OCI-LY1 (cell line): ENCODE measurements around the gene PKNOX2.

ENCODE experiments used
- H2AFZ ChIP-seq: fragments of 200-600 bp; sonication (generic), shearing (Covaris generic); 2 replicates; pipeline ENCODE4 v1.6.0; 2014; ENCODE audit warnings: antibody characterized with exemption, mild to moderate bottlenecking, low read length
- H3F3A ChIP-seq: fragments of 200-600 bp; sonication (generic), shearing (Covaris generic); 2 replicates; pipeline ENCODE4 v1.6.0; 2014; ENCODE audit warnings: mild to moderate bottlenecking, antibody characterized with exemption, low read length, moderate library complexity; ENCODE audit not compliant: insufficient read depth
- H3K27ac ChIP-seq: fragments of 200-600 bp; sonication (generic); 2 replicates; pipeline ENCODE4 v1.5.1; 2014; ENCODE audit warnings: low read length, mixed run types, mild to moderate bottlenecking, low read depth; ENCODE audit not compliant: poor library complexity, severe bottlenecking
- H3K27me3 ChIP-seq: fragments of 200-600 bp; sonication (generic); 2 replicates; pipeline ENCODE4 v1.6.0; 2014; ENCODE audit warnings: antibody characterized with exemption, mild to moderate bottlenecking, low read length, moderate library complexity; ENCODE audit not compliant: insufficient read depth
- H3K36me3 ChIP-seq: fragments of 200-600 bp; sonication (generic); 2 replicates; pipeline ENCODE4 v1.6.1; 2014; ENCODE audit warnings: mild to moderate bottlenecking, antibody characterized with exemption, low read length, moderate library complexity, mixed read lengths; ENCODE audit not compliant: insufficient read depth
- H3K4me1 ChIP-seq: fragments of 200-600 bp; sonication (generic); 2 replicates; pipeline ENCODE4 v1.5.1; 2014; ENCODE audit warnings: mild to moderate bottlenecking, low read length, moderate library complexity; ENCODE audit not compliant: insufficient read depth, severe bottlenecking
- H3K4me2 ChIP-seq: fragments of 200-600 bp; sonication (generic), shearing (Covaris generic); 2 replicates; pipeline ENCODE4 v1.6.1; 2014; ENCODE audit warnings: low read length
- H3K4me3 ChIP-seq: fragments of 200-600 bp; sonication (generic); 2 replicates; pipeline ENCODE4 v1.5.1; 2014; ENCODE audit warnings: low read length, low read depth, mild to moderate bottlenecking, mixed read lengths; ENCODE audit not compliant: poor library complexity, severe bottlenecking
- H3K79me2 ChIP-seq: fragments of 200-600 bp; shearing (Covaris generic); 2 replicates; pipeline ENCODE4 v1.6.1; 2016; ENCODE audit warnings: mixed run types, low read length, mixed read lengths; ENCODE audit not compliant: insufficient read depth
- H3K9ac ChIP-seq: fragments of 200-600 bp; sonication (generic), shearing (Covaris generic); 2 replicates; pipeline ENCODE4 v1.6.1; 2014; ENCODE audit warnings: mild to moderate bottlenecking, low read length, mixed read lengths
- H3K9me2 ChIP-seq: fragments of 200-600 bp; sonication (generic), shearing (Covaris generic); 2 replicates; pipeline ENCODE4 v1.6.1; 2014; ENCODE audit warnings: low read depth, mild to moderate bottlenecking, low read length, mixed read lengths
- H3K9me3 ChIP-seq: fragments of 200-600 bp; shearing (Covaris generic); 2 replicates; pipeline ENCODE4 v1.6.1; 2014; ENCODE audit warnings: low read length, mixed read lengths
- H4K20me1 ChIP-seq: fragments of 200-600 bp; sonication (generic), shearing (Covaris generic); 2 replicates; pipeline ENCODE4 v1.6.0; 2016; ENCODE audit warnings: mild to moderate bottlenecking, low read length; ENCODE audit not compliant: insufficient read depth
- CTCF ChIP-seq: fragments of 200-600 bp; sonication (generic), shearing (Covaris generic); IDR thresholded peaks from 2 replicates; pipeline ENCODE4 v1.5.1; 2017; ENCODE audit warnings: mild to moderate bottlenecking, antibody characterized with exemption, low read length, moderate library complexity, mixed read lengths
- EZH2 ChIP-seq: fragments of 200-600 bp; sonication (generic), shearing (Covaris generic); IDR thresholded peaks from 2 replicates; pipeline ENCODE4 v1.8.0; 2017; ENCODE audit warnings: borderline replicate concordance, mixed run types, mild to moderate bottlenecking, antibody characterized with exemption, low read length, moderate library complexity, mixed read lengths

Gene PKNOX2

DNA sequence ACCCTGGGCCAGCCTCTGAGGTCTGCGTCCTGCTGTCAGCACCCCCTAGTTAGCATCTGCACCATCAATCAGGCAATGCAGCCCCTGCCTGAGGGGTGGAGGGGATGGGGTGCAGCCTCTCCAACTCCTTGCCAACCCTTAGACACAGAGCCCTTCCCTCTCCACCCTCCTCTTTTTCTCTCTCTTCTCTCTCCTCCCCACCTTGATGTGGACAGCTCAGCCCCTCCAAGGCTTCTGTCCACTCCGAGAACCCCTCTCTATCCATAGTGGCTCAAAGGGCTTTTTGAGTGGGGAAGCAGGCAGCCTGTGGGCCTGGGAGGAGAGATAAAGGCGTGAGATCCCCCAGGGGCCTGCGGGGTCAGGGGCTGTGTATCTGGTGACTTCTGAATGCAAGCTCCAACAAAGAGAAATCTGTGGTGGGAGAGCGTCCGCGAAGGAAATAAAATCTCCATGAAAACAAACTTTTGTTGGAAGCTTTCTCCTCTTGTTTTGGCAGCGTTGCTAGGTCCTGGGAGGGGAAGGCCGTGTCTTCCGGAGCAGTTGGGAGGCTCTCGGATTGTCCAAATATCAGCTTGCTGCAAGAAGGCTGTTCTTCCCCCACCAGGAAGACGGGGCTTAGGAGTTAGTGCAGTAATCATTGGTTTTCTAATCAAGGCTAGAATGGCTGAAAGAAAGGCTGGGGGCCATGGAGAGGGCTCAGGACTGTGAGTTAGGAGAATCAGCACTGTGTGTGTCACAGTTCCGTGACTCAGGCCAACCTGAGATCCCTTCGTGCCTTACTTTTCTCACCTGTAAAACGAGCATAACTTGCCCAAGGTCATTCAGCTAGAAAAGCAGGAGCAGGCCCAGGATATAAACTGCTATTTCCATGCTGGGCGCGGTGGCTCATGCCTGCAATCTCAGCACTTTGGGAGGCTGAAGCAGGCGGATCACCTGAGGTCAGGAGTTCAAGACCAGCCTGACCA is 50.3 kb downstream of the PKNOX2 start:
- H3K9me2 ChIP-seq: no peaks in the 10 kb centered on the region
- H3K27me3 ChIP-seq: no peaks in the 10 kb centered on the region
- no peaks in the 10 kb centered on the region for H3K36me3 ChIP-seq
- no peak overlapping the region for H2AFZ ChIP-seq
- no peaks in the 10 kb centered on the region for H3F3A ChIP-seq
- H3K27ac ChIP-seq: no peak overlapping the region
- no peaks in the 10 kb centered on the region for H4K20me1 ChIP-seq
- no peaks in the 10 kb centered on the region for H3K9me3 ChIP-seq
- no peak overlapping the region for H3K9ac ChIP-seq
- H3K4me2 ChIP-seq: no peak overlapping the region
- H3K79me2 ChIP-seq: no peaks in the 10 kb centered on the region
- no peak for TF ChIP-seq CTCF
- no peak overlapping the region for H3K4me3 ChIP-seq
- H3K4me1 ChIP-seq: no peaks in the 10 kb centered on the region

DNA sequence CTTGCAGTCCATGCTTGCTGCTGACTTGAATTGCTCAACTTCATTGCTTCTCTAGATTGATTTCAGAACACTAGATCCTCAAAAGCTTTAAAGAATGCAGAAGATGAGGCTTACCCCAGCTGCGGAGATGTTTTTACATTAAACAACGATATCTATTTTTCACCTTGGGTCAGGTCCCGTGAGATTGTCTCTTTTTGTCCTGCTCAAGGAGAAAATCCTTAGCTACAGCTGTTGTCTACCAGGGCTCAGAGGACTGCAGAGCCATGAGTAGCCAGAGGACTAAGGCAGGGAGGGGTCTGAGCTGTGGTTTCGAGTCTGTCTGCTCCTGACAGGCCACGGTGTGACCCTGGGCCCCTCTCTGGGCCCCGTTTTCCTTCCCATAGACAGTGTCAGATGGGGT is 51.4 kb downstream of the PKNOX2 start:
- H3F3A ChIP-seq: no peaks in the 10 kb centered on the region
- H3K9me2 ChIP-seq: no peaks in the 10 kb centered on the region
- no peaks in the 10 kb centered on the region for H3K27me3 ChIP-seq
- no peaks in the 10 kb centered on the region for H4K20me1 ChIP-seq
- H2AFZ ChIP-seq: no peak overlapping the region
- no peak overlapping the region for H3K9ac ChIP-seq
- no peak overlapping the region for H3K27ac ChIP-seq
- no peak for TF ChIP-seq EZH2
- no peak for TF ChIP-seq CTCF
- no peaks in the 10 kb centered on the region for H3K36me3 ChIP-seq
- H3K4me3 ChIP-seq: no peak overlapping the region
- no peaks in the 10 kb centered on the region for H3K9me3 ChIP-seq
- no peak overlapping the region for H3K4me2 ChIP-seq
- no peaks in the 10 kb centered on the region for H3K79me2 ChIP-seq
- no peaks in the 10 kb centered on the region for H3K4me1 ChIP-seq

GRCh38 chr11:125218336-125218735 is 53.8 kb downstream of the PKNOX2 start:
- no peak for TF ChIP-seq EZH2
- TF ChIP-seq CTCF: no peak
- H3K4me2 ChIP-seq: no peak overlapping the region
- no peaks in the 10 kb centered on the region for H3K4me1 ChIP-seq
- no peaks in the 10 kb centered on the region for H3K9me2 ChIP-seq
- no peaks in the 10 kb centered on the region for H3K79me2 ChIP-seq
- no peak overlapping the region for H3K9ac ChIP-seq
- H3F3A ChIP-seq: no peaks in the 10 kb centered on the region
- H3K27me3 ChIP-seq: no peaks in the 10 kb centered on the region
- H2AFZ ChIP-seq: no peak overlapping the region
- no peaks in the 10 kb centered on the region for H3K9me3 ChIP-seq
- no peaks in the 10 kb centered on the region for H3K36me3 ChIP-seq
- H3K27ac ChIP-seq: no peak overlapping the region
- H4K20me1 ChIP-seq: no peaks in the 10 kb centered on the region
- H3K4me3 ChIP-seq: no peak overlapping the region
